Lower leg skin (tissue), 3 donors: Measurements from ENCODE around the gene RAB3GAP2.

Experiments used
- POLR2A ChIP-seq, 2 donors: fragments of 450-650 bp; IDR thresholded peaks; one replicate each; pipeline ENCODE4 v1.6.1; 2016 to 2017; ENCODE audit warnings: antibody characterized with exemption in 2 of 2, mild to moderate bottlenecking in 1 of 2, moderate library complexity in 1 of 2
- TF ChIP-seq, protein P1 (sequence below), 3 donors: fragments of 450-650 bp; IDR thresholded peaks; one replicate each; pipeline ENCODE4 v1.5.1; 2016; ENCODE audit warnings: antibody characterized with exemption in 3 of 3, mild to moderate bottlenecking in 3 of 3, moderate library complexity in 2 of 3

DNA sequence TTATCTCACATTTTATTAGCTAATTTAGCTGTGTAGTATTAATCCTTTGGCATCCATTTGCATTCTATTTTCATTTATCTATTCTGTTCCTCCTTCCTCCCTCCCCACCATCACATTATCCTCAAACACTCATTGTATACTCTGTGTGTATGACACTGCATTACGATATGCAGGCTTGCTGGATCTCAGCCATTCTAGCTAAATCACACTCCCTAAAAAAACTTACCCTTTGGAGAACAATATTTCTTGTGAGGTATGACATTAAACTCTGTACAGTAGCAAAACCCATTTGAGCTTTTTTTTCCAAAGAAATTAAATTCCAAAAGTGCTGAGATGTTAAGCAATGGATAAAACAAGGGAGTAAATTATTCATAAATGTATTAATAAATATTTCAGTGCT, 11.4 kb upstream of the RAB3GAP2 start:
- TF ChIP-seq, protein P1, sequence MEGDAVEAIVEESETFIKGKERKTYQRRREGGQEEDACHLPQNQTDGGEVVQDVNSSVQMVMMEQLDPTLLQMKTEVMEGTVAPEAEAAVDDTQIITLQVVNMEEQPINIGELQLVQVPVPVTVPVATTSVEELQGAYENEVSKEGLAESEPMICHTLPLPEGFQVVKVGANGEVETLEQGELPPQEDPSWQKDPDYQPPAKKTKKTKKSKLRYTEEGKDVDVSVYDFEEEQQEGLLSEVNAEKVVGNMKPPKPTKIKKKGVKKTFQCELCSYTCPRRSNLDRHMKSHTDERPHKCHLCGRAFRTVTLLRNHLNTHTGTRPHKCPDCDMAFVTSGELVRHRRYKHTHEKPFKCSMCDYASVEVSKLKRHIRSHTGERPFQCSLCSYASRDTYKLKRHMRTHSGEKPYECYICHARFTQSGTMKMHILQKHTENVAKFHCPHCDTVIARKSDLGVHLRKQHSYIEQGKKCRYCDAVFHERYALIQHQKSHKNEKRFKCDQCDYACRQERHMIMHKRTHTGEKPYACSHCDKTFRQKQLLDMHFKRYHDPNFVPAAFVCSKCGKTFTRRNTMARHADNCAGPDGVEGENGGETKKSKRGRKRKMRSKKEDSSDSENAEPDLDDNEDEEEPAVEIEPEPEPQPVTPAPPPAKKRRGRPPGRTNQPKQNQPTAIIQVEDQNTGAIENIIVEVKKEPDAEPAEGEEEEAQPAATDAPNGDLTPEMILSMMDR (IDR thresholded peaks at IDR 0.05) = no peak
- no peak for TF ChIP-seq POLR2A (IDR thresholded peaks at IDR 0.05)
